Measurements from ENCODE around the gene MXRA7.

MXRA7 gene

DNA sequence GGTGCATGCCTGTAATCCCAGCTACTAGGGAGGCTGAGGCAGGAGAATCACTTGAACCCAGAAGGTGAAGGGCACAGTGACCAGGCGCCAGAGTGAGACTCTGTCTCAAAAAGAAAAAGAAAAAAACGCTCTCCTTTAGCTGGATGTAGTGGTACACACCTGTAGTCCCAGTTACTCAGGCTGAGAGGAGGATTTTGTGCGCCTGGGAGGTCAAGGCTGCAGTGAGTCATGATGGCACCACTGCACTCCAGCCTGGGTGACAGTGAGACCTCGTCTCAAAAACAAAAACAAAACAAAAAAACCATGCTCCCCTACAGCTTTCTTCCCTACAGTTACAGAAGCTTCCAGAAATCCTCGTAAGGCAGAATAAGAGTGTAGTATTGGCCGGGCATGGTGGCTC is 34.1 kb downstream of the MXRA7 start:
- no peak for DNase-seq
- Mint-ChIP-seq H3K36me3 (peaks cover 4% of the 10 kb centered on the region), H3K27ac (no peak overlapping the region), H3K4me3 (no peak overlapping the region), H3K27me3 (peaks cover 23% of the 10 kb centered on the region), H3K9me3 (no peaks in the 10 kb centered on the region), H3K4me1 (peaks cover 22% of the 10 kb centered on the region)
- CTCF ChIA-PET, result interaction anchor here (0.8 kb wide), 1 partner anchor 37 kb away, joined by 3 read pairs; no protein-coding TSS in a partner anchor

DNA sequence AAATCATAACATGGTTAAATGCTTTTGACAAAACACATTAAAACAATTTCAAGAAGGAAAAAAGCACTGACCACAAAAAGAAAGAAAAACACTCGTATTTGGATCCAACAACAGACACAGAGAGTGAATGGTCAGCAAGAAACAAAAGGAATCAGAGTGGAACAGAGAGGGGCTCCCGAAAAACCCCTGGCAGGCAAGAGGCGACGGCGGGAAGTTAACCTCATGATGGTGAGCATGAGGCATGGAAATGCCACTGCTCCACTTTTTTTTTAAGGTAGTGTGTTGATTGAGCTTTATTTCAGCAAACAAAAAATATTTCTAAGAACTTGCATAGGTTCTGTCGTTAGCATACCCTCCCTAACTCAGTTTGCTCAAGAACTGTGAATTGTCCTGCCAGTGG is 35.1 kb downstream of the MXRA7 start:
- H3K36me3 Mint-ChIP-seq, result peaks cover 4% of the 10 kb centered on the region
- H3K4me3 Mint-ChIP-seq, result no peak overlapping the region
- CTCF ChIA-PET, result no interaction called here

DNA sequence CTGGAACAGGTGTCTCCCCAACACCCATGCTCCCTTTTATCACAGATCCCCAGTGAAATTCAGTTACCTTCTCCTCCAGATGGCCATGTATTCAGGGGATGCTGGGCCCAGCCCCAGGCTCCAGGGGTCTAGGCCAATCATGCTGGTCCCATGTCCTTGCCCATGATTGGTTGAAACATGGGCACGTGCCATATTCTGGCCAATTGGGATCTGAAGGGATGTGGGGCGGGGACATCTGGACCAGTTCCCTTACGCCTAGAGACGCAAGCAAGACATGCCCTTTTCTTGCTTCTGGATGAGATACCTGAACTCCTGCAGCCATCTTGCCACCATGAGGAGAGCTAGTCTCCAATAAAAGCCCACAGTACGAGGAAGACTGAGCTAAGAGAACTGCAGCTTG is 36.2 kb downstream of the MXRA7 start:
- Mint-ChIP-seq H3K27ac (no peak overlapping the region), H3K4me3 (no peak overlapping the region), H3K9me3 (peaks cover 2% of the 10 kb centered on the region), H3K27me3 (peaks cover 7% of the 10 kb centered on the region), H3K4me1 (peaks cover 38% of the 10 kb centered on the region), H3K36me3 (peaks cover 4% of the 10 kb centered on the region)
- no peak for DNase-seq
- CTCF ChIA-PET, result interaction anchor here (0.7 to 1.0 kb wide), 2 partner anchors 44 to 216 kb away, joined by 3 read pairs; no protein-coding TSS in a partner anchor

More for the DNA sequence above, 35.1 kb downstream of the MXRA7 start:
- peaks cover 1% of the 10 kb centered on the region for H3K9me3 Mint-ChIP-seq
- H3K27ac Mint-ChIP-seq, result no peak overlapping the region
- H3K27me3 Mint-ChIP-seq, result peaks cover 13% of the 10 kb centered on the region
- DNase-seq, result no peak
- peaks cover 28% of the 10 kb centered on the region for H3K4me1 Mint-ChIP-seq

DNA sequence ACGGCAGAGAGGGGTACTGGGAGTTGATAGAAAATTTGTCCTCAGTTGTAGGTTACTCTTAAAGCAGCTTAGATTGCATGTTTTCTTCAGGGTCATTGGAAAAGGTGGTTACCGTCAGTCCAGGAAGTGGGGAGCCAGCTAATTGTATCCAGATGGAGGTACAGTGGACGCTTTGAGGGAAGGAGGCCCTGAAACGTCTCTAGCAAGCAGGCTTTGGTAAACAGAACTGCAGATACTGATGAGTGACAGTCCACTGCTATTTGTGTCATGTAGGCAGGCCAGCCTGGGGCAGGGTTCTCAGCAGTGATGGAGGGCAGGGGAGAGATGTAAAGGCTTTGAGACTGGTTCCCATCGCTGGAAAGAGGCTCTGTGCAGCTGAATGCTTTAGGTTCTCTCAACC is 37.0 kb downstream of the MXRA7 start:
- H3K9me3 Mint-ChIP-seq, result peaks cover 2% of the 10 kb centered on the region
- H3K4me1 Mint-ChIP-seq, result peaks cover 40% of the 10 kb centered on the region
- CTCF ChIA-PET, result interaction anchor here (0.6 to 1.0 kb wide), 3 partner anchors 45 to 215 kb away, joined by 3 read pairs; no protein-coding TSS in a partner anchor
- peaks cover 7% of the 10 kb centered on the region for H3K27me3 Mint-ChIP-seq
- H3K4me3 Mint-ChIP-seq, result no peak overlapping the region
- no peak for DNase-seq
- peaks cover 4% of the 10 kb centered on the region for H3K36me3 Mint-ChIP-seq
- no peak overlapping the region for H3K27ac Mint-ChIP-seq

DNA sequence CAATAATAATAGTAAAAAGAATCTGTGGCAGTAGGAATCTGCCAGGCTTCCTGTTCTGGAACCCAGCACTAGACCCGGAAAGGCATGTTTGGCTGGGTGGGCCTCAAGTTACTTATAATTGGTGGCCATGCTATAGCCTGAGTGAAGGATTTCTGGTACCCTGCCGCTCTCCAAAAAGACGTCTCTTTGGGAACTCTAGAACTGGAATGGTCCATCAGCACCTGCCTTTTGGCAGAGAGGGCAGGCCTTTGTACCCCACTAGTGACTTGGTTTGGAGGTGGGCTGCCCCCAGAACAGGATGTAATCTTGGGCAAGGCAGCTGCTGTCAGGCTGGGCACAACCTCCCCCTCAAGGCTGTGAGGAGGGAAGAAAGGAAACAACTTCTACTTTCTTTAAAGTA is 37.9 kb downstream of the MXRA7 start:
- DNase-seq, result no peak
- Mint-ChIP-seq H3K9me3 (peaks cover 2% of the 10 kb centered on the region), H3K4me1 (peaks cover 40% of the 10 kb centered on the region), H3K36me3 (peaks cover 4% of the 10 kb centered on the region), H3K4me3 (peak overlapping the region; percentile 92), H3K27ac (peak overlapping the region; percentile 95), H3K27me3 (peaks cover 12% of the 10 kb centered on the region)
- CTCF ChIA-PET, result no interaction called here

DNA sequence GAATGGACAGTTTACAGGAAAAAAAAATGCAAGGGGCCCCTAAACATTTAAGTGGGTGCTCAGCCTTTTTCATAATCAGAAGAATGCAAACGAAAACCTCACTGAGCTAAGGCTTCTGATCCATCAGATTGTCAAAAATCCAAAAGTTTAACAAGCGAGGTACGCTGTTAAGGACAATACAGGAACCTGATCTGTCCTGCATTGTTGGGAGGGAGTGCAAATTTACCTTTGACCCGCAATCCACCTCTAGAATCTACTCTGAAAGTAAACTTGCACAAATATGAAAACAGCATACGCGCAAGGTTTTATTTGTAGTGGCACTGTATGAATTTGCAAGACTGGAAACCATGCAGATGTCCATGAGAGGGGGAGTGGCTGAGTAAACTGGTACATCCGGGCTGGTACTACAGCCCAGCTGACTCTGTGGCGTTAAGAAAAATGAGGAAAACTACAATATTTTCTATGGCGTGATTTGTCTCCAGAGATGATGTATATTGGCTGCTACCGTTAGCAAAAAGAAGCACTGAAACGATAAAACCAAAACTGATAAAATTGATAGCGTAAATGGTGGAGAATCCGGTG is 38.4 kb downstream of the MXRA7 start:
- Mint-ChIP-seq H3K4me3 (peak overlapping the region; percentile 92), H3K4me1 (peaks cover 40% of the 10 kb centered on the region), H3K27me3 (peaks cover 17% of the 10 kb centered on the region), H3K9me3 (peaks cover 2% of the 10 kb centered on the region), H3K36me3 (peaks cover 4% of the 10 kb centered on the region), H3K27ac (peak overlapping the region; percentile 95)
- DNase-seq, result no peak
- CTCF ChIA-PET, result interaction anchor here (1.2 to 2.5 kb wide), 5 partner anchors 9 to 214 kb away, joined by 4 to 13 read pairs (median 6); no protein-coding TSS in a partner anchor

DNA sequence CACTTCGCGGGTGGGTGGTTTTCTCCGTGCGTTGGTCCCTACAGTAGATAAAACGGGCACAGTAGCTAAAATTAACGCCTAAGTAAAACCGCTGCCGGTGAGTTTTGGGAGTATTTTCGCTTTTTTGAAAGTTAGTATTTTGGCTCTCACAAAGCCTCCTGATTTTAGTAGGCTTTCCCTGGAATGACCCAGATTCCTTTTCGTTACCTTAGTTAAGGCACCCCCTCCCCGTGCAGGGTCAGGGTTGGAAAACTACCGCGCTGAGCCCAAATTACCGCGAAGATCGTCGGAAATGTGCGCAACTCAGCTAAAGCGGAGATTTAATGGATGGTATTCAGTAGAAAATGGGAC is 38.9 kb downstream of the MXRA7 start:
- peaks cover 2% of the 10 kb centered on the region for H3K9me3 Mint-ChIP-seq
- H3K4me3 Mint-ChIP-seq, result peak overlapping the region; percentile 92
- DNase-seq, result no peak
- peak overlapping the region; percentile 95 for H3K27ac Mint-ChIP-seq
- CTCF ChIA-PET, result interaction anchor here (0.5 to 2.5 kb wide), 6 partner anchors 10 to 213 kb away, joined by 3 to 13 read pairs (median 5); no protein-coding TSS in a partner anchor
- H3K4me1 Mint-ChIP-seq, result peaks cover 40% of the 10 kb centered on the region
- H3K36me3 Mint-ChIP-seq, result peaks cover 4% of the 10 kb centered on the region
- H3K27me3 Mint-ChIP-seq, result peaks cover 22% of the 10 kb centered on the region

DNA sequence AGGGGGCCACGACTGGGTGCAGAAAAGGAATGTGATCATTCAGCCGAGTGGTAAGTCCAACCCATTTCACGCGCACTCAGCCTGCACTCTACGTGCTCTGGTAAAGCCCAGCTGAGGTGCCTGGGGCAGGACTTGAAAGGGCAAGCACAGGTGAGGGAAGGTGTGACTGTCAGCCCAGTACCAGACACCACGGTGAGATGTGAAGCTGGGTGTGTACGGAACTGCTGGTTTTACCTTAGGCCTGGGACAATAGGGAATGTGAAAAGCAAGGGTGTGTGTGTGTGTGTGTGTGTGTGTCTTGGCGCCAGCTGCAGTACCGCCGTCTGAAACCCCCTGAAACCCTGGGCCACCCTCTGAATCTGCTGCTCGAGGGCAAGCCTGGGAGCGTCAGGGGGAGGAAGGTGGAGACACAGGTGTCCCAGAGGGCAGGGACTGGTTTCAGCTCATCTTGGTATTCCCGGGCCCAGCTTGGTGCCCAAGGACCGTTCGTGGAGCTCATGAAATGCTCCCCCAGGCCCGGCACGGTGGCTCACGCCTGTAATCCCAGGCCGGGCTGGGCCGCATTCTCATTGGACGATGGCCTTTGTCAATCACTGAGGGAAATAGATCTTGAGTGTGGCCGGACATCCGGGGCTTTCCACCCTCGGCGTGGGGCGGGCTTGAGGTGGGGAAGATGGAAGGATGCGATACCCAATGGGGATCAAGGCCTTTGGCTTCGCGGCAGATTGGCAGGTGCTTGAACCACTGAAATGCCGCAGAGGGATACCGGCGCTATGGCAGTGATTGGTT is 39.4 kb downstream of the MXRA7 start:
- Mint-ChIP-seq H3K9me3 (peaks cover 2% of the 10 kb centered on the region), H3K27me3 (peaks cover 28% of the 10 kb centered on the region), H3K4me3 (peak overlapping the region; percentile 92), H3K4me1 (peaks cover 39% of the 10 kb centered on the region), H3K27ac (peak overlapping the region; percentile 95), H3K36me3 (peaks cover 4% of the 10 kb centered on the region)
- CTCF ChIA-PET, result interaction anchor here (0.5 to 2.5 kb wide), 6 partner anchors 10 to 212 kb away, joined by 3 to 13 read pairs (median 5); no protein-coding TSS in a partner anchor
- peak; percentile 100 for DNase-seq

DNA sequence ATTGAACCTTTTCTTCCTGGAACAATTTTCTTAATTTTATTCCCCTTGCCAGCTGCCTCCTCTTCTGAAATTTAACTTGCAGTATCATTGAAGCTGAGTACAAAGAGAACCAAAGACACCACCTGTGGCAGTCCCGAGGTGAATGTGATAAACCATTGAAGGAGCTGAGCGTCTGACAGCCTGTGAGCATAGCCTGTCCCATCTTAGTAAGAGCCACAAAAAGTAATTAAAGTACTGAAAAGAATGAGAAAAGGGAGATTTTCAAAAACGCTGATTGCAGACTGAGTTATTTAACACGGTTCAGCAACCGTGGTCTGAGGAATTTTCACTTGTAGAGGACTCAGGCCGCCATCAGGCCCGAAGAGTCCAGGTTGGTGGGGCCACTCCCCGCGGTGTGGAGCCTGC is 40.0 kb downstream of the MXRA7 start:
- peaks cover 2% of the 10 kb centered on the region for H3K9me3 Mint-ChIP-seq
- peak overlapping the region; percentile 92 for H3K4me3 Mint-ChIP-seq
- H3K36me3 Mint-ChIP-seq, result peaks cover 4% of the 10 kb centered on the region
- H3K27ac Mint-ChIP-seq, result peak overlapping the region; percentile 95
- H3K4me1 Mint-ChIP-seq, result peaks cover 39% of the 10 kb centered on the region
- peaks cover 28% of the 10 kb centered on the region for H3K27me3 Mint-ChIP-seq
- CTCF ChIA-PET, result interaction anchor here (0.6 to 2.5 kb wide), 4 partner anchors 10 to 112 kb away, joined by 3 to 13 read pairs (median 5); no protein-coding TSS in a partner anchor
- no peak for DNase-seq

DNA sequence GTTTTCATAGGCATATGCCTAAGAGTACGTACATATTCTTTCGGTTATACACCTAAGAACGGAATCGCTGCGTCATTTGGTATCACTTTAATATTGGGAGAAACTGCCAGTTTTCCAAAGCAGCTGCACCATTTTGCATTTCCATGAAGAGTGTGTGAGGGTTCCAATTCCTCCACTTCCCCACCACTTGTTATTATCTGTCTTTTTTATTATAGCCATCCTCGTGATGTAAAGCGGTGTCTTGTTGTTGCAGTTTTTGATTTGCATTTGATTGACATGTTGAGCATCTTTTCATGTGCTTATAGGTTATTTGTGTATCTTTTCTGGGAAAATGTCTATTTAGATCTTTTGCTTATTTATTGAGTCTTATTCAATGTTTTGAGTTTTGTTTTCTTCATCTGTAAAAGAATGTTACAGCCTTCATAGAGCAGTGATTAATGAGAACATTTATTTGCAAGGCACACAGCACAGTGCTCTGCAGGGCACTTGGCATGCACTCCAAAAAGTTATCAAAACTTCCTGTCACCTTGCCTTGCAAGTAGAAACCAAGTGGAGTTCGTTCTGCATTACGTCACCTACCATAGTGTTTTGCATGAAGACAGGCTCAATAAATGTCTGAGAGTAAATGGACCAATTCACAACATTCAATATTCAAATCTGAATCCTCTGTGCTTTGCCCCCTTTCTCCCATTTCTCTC is 40.6 kb downstream of the MXRA7 start:
- peaks cover 4% of the 10 kb centered on the region for H3K36me3 Mint-ChIP-seq
- H3K27ac Mint-ChIP-seq, result peak overlapping the region; percentile 95
- H3K4me3 Mint-ChIP-seq, result peak overlapping the region; percentile 92
- peak; percentile 38 for DNase-seq
- peaks cover 30% of the 10 kb centered on the region for H3K27me3 Mint-ChIP-seq
- H3K9me3 Mint-ChIP-seq, result peaks cover 2% of the 10 kb centered on the region
- H3K4me1 Mint-ChIP-seq, result peaks cover 39% of the 10 kb centered on the region
- CTCF ChIA-PET, result interaction anchor here (0.6 to 2.5 kb wide), 2 partner anchors 10 to 11 kb away, joined by 3 to 13 read pairs; no protein-coding TSS in a partner anchor

DNA sequence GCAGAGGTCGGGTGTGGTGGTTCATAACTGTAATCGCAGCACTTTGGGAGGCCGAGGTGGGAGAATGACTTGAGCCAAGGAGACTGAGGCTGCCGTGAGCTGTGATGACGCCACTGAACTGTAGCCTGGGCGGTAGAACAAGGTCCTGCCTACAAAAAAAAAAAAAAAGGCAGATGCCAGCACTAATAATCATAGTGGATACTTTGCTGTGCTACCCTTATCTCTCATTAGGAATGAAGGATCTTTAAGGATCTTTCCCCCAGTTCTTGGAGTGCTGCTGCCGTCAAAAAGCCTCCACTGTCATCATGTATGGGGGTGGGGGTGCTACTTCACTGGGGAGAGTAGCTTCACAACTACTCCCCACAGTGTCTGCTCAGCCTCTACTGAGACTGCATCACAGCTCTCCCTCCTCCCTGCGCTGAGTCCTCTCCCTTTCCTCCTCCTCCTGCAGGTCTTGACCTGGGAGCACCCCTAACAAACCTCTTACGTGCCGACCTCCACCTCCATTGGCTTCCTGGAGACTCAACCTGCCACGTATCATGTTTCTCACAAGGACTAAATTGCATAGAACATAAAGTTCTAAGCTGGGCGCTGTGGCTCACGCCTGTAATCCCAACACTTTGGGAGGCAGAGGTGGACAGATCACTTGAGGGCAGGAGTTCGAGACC is 42.8 kb downstream of the MXRA7 start:
- H3K36me3 Mint-ChIP-seq, result peaks cover 4% of the 10 kb centered on the region
- no peak for DNase-seq
- H3K4me3 Mint-ChIP-seq, result no peak overlapping the region
- no peak overlapping the region for H3K27ac Mint-ChIP-seq
- CTCF ChIA-PET, result interaction anchor here (0.6 to 0.7 kb wide), 2 partner anchors 16 to 45 kb away, joined by 3 read pairs; no protein-coding TSS in a partner anchor
- peaks cover 29% of the 10 kb centered on the region for H3K4me1 Mint-ChIP-seq
- H3K27me3 Mint-ChIP-seq, result peaks cover 48% of the 10 kb centered on the region
- H3K9me3 Mint-ChIP-seq, result peaks cover 2% of the 10 kb centered on the region

DNA sequence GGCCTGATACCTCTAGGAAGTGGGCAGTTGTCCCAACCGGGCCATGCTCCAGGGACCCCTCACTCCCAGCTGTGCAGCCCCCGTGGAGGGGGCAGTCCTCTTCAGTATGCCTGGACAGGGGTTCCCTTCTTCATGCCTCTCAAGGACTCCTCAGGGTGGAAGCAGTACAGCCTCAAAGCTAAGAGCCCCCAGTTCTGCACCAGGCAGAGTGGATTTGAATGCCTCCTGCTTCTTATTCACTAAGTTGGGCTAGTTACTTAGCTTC is 43.3 kb downstream of the MXRA7 start:
- no peak overlapping the region for H3K4me3 Mint-ChIP-seq
- H3K36me3 Mint-ChIP-seq, result peaks cover 2% of the 10 kb centered on the region
- CTCF ChIA-PET, result no interaction called here
- peaks cover 50% of the 10 kb centered on the region for H3K27me3 Mint-ChIP-seq
- H3K27ac Mint-ChIP-seq, result no peak overlapping the region
- peaks cover 24% of the 10 kb centered on the region for H3K4me1 Mint-ChIP-seq
- no peak for DNase-seq
- H3K9me3 Mint-ChIP-seq, result peaks cover 2% of the 10 kb centered on the region

DNA sequence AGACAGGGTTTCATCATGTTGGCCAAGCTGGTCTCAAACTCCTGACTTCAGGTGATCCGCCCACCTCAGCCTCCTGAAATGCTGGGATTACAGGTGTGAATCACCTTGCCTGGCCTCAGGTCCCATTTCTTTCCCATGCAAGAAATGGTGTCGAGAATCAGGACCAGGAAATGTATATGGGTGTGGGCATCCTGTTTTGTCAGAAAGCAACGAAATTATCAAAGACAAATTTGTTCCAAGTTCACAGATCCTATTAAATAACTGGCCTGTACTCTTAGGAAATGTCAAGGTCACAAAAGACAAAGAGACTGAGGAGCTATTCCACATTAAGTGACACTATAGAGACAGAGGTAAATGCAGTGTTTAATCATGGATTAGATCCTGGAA is 50.1 kb downstream of the MXRA7 start:
- H3K4me3 Mint-ChIP-seq, result no peak overlapping the region
- H3K36me3 Mint-ChIP-seq, result peaks cover 3% of the 10 kb centered on the region
- peaks cover 34% of the 10 kb centered on the region for H3K4me1 Mint-ChIP-seq
- no peaks in the 10 kb centered on the region for H3K9me3 Mint-ChIP-seq
- peak overlapping the region; percentile 42 for H3K27ac Mint-ChIP-seq
- peaks cover 40% of the 10 kb centered on the region for H3K27me3 Mint-ChIP-seq
- CTCF ChIA-PET, result interaction anchor here (1.1 kb wide), 1 partner anchor 10 kb away, joined by 3 read pairs; no protein-coding TSS in a partner anchor
- no peak for DNase-seq
